WERI-Rb-1 (cell line): ENCODE results near the gene ZP4.

ENCODE experiments used
- DNase-seq: peaks from one replicate; pipeline ENCODE4 v3.0.0-alpha.2; 2020
- H3K27ac ChIP-seq: fragments of 250-450 bp; sonication (Bioruptor Pico); 2 replicates; pipeline ENCODE4 v1.5.1; 2020; ENCODE audit warnings: mild to moderate bottlenecking, moderate library complexity
- H3K27me3 ChIP-seq: fragments of 250-450 bp; sonication (Bioruptor Pico); 2 replicates; pipeline ENCODE4 v1.5.1; 2021; ENCODE audit warnings: mild to moderate bottlenecking, low read depth, moderate library complexity; ENCODE audit not compliant: insufficient read depth, severe bottlenecking
- H3K36me3 ChIP-seq: fragments of 250-450 bp; sonication (Bioruptor Pico); 2 replicates; pipeline ENCODE4 v1.5.1; 2020; ENCODE audit warnings: mild to moderate bottlenecking, moderate library complexity
- H3K4me3 ChIP-seq: 2 replicates; pipeline ENCODE4 v1.5.1; 2011; ENCODE audit warnings: low read depth, mild to moderate bottlenecking, control low read depth, low read length
- H3K9me3 ChIP-seq: fragments of 250-450 bp; sonication (Bioruptor Pico); 2 replicates; pipeline ENCODE4 v1.5.1; 2021; ENCODE audit warnings: mild to moderate bottlenecking, moderate library complexity; ENCODE audit not compliant: severe bottlenecking
- CTCF ChIP-seq: IDR thresholded peaks from 2 replicates; pipeline ENCODE4 v1.5.1; 2011; ENCODE audit warnings: low read depth, mild to moderate bottlenecking, control low read depth, inconsistent platforms, low read length

Gene ZP4

GRCh38 chr1:237927198-237927597, 36.5 kb upstream of the ZP4 start:
- H3K36me3 ChIP-seq = no peaks in the 10 kb centered on the region
- H3K4me3 ChIP-seq = no peak overlapping the region
- H3K27ac ChIP-seq = no peak overlapping the region
- no peaks in the 10 kb centered on the region for H3K9me3 ChIP-seq
- H3K27me3 ChIP-seq = no peaks in the 10 kb centered on the region
- DNase-seq = no peak
- no peak for TF ChIP-seq CTCF

- no peak for DNase-seq
- H3K27me3 ChIP-seq = no peaks in the 10 kb centered on the region
- TF ChIP-seq CTCF = no peak
- no peak overlapping the region for H3K27ac ChIP-seq
- H3K4me3 ChIP-seq = no peak overlapping the region
- no peaks in the 10 kb centered on the region for H3K9me3 ChIP-seq
- no peaks in the 10 kb centered on the region for H3K36me3 ChIP-seq
Observed at GRCh38 chr1:237921306-237921705, 30.6 kb upstream of the ZP4 start.

- no peak for DNase-seq
- H3K27ac ChIP-seq = no peak overlapping the region
- no peak overlapping the region for H3K4me3 ChIP-seq
- no peaks in the 10 kb centered on the region for H3K27me3 ChIP-seq
- no peaks in the 10 kb centered on the region for H3K36me3 ChIP-seq
- H3K9me3 ChIP-seq = peaks cover 5% of the 10 kb centered on the region
- TF ChIP-seq CTCF = peak; percentile 24; the same call in 1 of the 2 replicates
Observed at GRCh38 chr1:237913345-237913744, 22.6 kb upstream of the ZP4 start.

- Histone ChIP-seq H3K36me3 (no peaks in the 10 kb centered on the region), H3K27ac (no peak overlapping the region), H3K9me3 (peaks cover 5% of the 10 kb centered on the region), H3K4me3 (no peak overlapping the region), H3K27me3 (no peaks in the 10 kb centered on the region)
- DNase-seq = no peak
- no peak for TF ChIP-seq CTCF
Observed at GRCh38 chr1:237911911-237912310, 21.2 kb upstream of the ZP4 start.

GRCh38 chr1:237910834-237911233, 20.1 kb upstream of the ZP4 start:
- TF ChIP-seq CTCF = no peak
- DNase-seq = no peak

GRCh38 chr1:237903961-237904360, 13.2 kb upstream of the ZP4 start:
- no peak for TF ChIP-seq CTCF
- H3K9me3 ChIP-seq = no peaks in the 10 kb centered on the region
- no peaks in the 10 kb centered on the region for H3K36me3 ChIP-seq
- H3K4me3 ChIP-seq = no peak overlapping the region
- H3K27me3 ChIP-seq = no peaks in the 10 kb centered on the region
- no peak overlapping the region for H3K27ac ChIP-seq
- no peak for DNase-seq

More at GRCh38 chr1:237910834-237911233, 20.1 kb upstream of the ZP4 start:
- H3K27me3 ChIP-seq = no peaks in the 10 kb centered on the region
- H3K36me3 ChIP-seq = no peaks in the 10 kb centered on the region
- H3K9me3 ChIP-seq = peaks cover 5% of the 10 kb centered on the region
- no peak overlapping the region for H3K27ac ChIP-seq
- no peak overlapping the region for H3K4me3 ChIP-seq
